Lower lobe of right lung (tissue), 2 donors: ENCODE results near the gene PNPLA7. TPM values are rescaled to one million over a fixed set of nuclear protein-coding genes. Genes with fewer than 3 reads are reported as not detected.

Experiments used
- ATAC-seq, 2 donors: fragments of 200-7000 bp; cut with Tn5 transposase; one replicate each; pipeline ENCODE4 v1.9.1; 2020 to 2022; ENCODE audit warnings: mild to moderate bottlenecking in 2 of 2, moderate library complexity in 2 of 2
- DNase-seq: peaks from one replicate; pipeline ENCODE4 v3.0.0-alpha.2; 2020
- H3K27ac ChIP-seq: fragments of 200-600 bp; one replicate; pipeline ENCODE4 v1.8.0; 2022
- H3K27me3 ChIP-seq: fragments of 200-600 bp; one replicate; pipeline ENCODE4 v1.8.0; 2022; ENCODE audit warnings: low read depth
- H3K36me3 ChIP-seq: fragments of 200-600 bp; one replicate; pipeline ENCODE4 v1.8.0; 2022; ENCODE audit warnings: mild to moderate bottlenecking
- H3K4me1 ChIP-seq: fragments of 200-600 bp; one replicate; pipeline ENCODE4 v1.8.0; 2022
- H3K4me3 ChIP-seq: fragments of 200-600 bp; one replicate; pipeline ENCODE4 v1.8.0; 2022; ENCODE audit warnings: mild to moderate bottlenecking
- H3K9me3 ChIP-seq: fragments of 200-600 bp; one replicate; pipeline ENCODE4 v1.8.0; 2022
- CTCF ChIP-seq: fragments of 200-600 bp; IDR thresholded peaks from one replicate; pipeline ENCODE4 v1.8.0; 2022; ENCODE audit warnings: antibody characterized with exemption, mild to moderate bottlenecking
- intact Hi-C: fragments of 100-400 bp; cut with DNase I; formaldehyde crosslinking; loops from one replicate; pipeline ENCODE4 v1.11.0; 2022
- total RNA-seq: library from RNA; stranded (reverse); fragmentation: NEBNext Ultra II Directional; extraction: Animal tissue kit (Norgen Biotek cat#: 25700); gene quantifications from one replicate; pipeline ENCODE4 v1.2.1, GENCODE V29; 2021
- donor health status: DM: no; HTN: yes; CAD: no; lungs with severe emphysema.

Gene PNPLA7
- total RNA-seq, 1 donor from 2014 or later: 12.2 TPM

DNA sequence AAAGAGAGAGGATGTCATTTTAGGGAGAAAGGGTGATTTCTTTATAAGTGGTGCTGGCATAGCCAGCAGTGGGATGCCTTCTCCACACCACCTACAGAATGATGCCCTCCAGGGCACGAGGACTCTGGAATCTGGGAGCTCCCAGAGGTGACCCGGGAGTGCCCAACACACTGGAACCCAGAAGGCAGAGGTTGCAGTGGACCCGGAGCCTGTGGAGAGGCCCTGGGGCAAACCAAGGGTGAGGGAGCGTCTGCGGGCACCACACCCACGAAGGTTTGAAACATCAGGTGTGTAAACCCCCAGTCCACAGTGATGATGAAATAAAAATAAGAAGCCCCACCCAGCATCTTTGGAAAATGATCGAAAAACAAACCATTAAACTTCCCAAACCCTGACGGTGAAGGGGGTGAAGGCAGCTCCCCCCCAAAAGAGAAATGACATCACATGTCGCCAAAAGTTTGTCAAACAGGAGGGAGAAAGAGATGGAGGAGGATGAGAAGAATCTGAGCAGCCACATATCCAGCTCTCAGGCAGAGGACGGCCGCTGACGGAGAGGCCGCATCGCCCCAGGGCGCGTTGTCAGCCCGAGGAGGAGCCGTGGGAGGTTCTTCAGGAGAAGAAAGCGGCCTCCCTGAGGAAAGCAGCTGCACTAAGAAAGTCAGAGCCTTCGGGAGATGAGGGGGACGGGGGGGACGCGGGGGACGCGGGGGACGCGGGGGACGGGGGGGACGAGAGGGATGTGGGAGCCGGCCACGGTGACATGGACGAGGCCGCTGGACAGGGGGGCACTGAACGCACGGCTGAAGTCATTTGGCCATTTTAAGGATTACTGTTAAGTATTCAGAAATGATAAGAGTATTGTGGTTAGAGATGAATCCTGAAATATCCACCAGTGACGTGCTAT is 47.9 kb downstream of the PNPLA7 start:
- intact Hi-C loops: no loop called here
- no peak overlapping the region for H3K27ac ChIP-seq
- no peaks in the 10 kb centered on the region for H3K27me3 ChIP-seq
- H3K4me1 ChIP-seq: no peaks in the 10 kb centered on the region
- H3K4me3 ChIP-seq: no peak overlapping the region
- H3K9me3 ChIP-seq: no peaks in the 10 kb centered on the region
- ATAC-seq: no peak
- H3K36me3 ChIP-seq: no peaks in the 10 kb centered on the region
- DNase-seq: no peak
- no peak for TF ChIP-seq CTCF

GRCh38 chr9:137501457-137501856 is 48.7 kb downstream of the PNPLA7 start:
- no peaks in the 10 kb centered on the region for H3K36me3 ChIP-seq
- H3K4me3 ChIP-seq: no peak overlapping the region
- no peak overlapping the region for H3K27ac ChIP-seq
- no peak for TF ChIP-seq CTCF
- no peaks in the 10 kb centered on the region for H3K4me1 ChIP-seq
- intact Hi-C loops: no loop called here
- no peaks in the 10 kb centered on the region for H3K9me3 ChIP-seq
- DNase-seq (no peak), ATAC-seq (no peak)
- no peaks in the 10 kb centered on the region for H3K27me3 ChIP-seq

- intact Hi-C loops: no loop called here
- ATAC-seq (no peak), DNase-seq (no peak)
- TF ChIP-seq CTCF: no peak
- no peaks in the 10 kb centered on the region for H3K36me3 ChIP-seq
- no peak overlapping the region for H3K4me3 ChIP-seq
- no peaks in the 10 kb centered on the region for H3K27me3 ChIP-seq
- no peaks in the 10 kb centered on the region for H3K4me1 ChIP-seq
- no peak overlapping the region for H3K27ac ChIP-seq
- H3K9me3 ChIP-seq: no peaks in the 10 kb centered on the region
Observed at GRCh38 chr9:137500666-137501397, 49.4 kb downstream of the PNPLA7 start.

DNA sequence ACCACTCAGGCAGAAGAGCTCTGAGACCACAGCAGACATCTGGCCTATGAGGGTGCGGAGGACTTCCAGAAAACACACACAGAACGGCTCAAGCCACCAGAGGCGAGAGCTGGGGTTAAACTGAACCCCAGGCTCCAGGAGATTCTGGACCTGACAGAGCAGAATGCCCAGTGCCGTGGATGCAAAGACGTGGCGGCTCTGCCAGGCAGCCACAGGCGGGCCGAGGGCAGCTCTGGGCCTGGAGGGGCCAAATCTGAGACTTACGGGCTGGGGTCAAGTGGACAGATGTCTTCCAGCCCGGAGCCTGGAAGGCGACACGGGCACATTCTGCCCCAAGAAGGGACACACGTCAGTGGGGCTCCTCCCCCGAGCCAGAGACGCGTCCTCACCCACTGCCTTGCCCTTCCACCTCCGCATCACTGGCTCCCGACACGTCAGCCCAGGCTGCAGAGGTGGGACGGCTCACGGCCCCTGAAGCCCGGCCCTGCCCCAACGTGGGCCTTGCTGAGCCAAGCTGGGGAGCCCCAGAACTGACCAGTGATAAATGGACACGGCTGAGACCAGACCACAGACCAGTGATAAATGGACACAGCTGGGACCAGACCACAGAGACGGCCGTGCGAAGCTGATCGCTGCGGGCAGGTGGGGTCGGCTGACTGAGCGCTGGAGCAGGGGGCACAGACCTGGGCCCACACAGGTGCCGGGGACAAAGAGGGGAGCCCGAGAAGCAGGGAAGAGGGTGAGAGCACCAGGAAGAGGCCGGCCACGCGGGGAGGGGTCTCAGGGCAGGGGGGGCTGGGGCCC is 50.1 kb downstream of the PNPLA7 start:
- no peaks in the 10 kb centered on the region for H3K9me3 ChIP-seq
- ATAC-seq: peak in 1 of 2 donors; percentile 18
- no peak for DNase-seq
- no peaks in the 10 kb centered on the region for H3K4me1 ChIP-seq
- no peak overlapping the region for H3K4me3 ChIP-seq
- intact Hi-C loops: no loop called here
- H3K27me3 ChIP-seq: no peaks in the 10 kb centered on the region
- H3K36me3 ChIP-seq: no peaks in the 10 kb centered on the region
- no peak overlapping the region for H3K27ac ChIP-seq
- no peak for TF ChIP-seq CTCF

- no peak overlapping the region for H3K27ac ChIP-seq
- TF ChIP-seq CTCF: no peak
- no peaks in the 10 kb centered on the region for H3K4me1 ChIP-seq
- ATAC-seq (no peak), DNase-seq (no peak)
- H3K27me3 ChIP-seq: no peaks in the 10 kb centered on the region
- H3K4me3 ChIP-seq: no peak overlapping the region
- no peaks in the 10 kb centered on the region for H3K9me3 ChIP-seq
- intact Hi-C loops: no loop called here
- H3K36me3 ChIP-seq: no peaks in the 10 kb centered on the region
Observed at GRCh38 chr9:137499416-137499815, 50.8 kb downstream of the PNPLA7 start.
